Stimulated activated CD4-positive, alpha-beta T cell treated with anti-CD3 and anti-CD28 coated beads, Interleukin-1b, Interleukin-23, amount 100 ng/mL, for 1 hour (primary cell): ENCODE measurements around the gene GPR137C.

Source experiments
- DNase-seq, 2 donors: peaks; one replicate each; pipeline ENCODE4 v3.0.0-alpha.2; 2020; ENCODE audit warnings: low read depth in 2 of 2

The GPR137C gene, protein sequence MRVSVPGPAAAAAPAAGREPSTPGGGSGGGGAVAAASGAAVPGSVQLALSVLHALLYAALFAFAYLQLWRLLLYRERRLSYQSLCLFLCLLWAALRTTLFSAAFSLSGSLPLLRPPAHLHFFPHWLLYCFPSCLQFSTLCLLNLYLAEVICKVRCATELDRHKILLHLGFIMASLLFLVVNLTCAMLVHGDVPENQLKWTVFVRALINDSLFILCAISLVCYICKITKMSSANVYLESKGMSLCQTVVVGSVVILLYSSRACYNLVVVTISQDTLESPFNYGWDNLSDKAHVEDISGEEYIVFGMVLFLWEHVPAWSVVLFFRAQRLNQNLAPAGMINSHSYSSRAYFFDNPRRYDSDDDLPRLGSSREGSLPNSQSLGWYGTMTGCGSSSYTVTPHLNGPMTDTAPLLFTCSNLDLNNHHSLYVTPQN

DNA sequence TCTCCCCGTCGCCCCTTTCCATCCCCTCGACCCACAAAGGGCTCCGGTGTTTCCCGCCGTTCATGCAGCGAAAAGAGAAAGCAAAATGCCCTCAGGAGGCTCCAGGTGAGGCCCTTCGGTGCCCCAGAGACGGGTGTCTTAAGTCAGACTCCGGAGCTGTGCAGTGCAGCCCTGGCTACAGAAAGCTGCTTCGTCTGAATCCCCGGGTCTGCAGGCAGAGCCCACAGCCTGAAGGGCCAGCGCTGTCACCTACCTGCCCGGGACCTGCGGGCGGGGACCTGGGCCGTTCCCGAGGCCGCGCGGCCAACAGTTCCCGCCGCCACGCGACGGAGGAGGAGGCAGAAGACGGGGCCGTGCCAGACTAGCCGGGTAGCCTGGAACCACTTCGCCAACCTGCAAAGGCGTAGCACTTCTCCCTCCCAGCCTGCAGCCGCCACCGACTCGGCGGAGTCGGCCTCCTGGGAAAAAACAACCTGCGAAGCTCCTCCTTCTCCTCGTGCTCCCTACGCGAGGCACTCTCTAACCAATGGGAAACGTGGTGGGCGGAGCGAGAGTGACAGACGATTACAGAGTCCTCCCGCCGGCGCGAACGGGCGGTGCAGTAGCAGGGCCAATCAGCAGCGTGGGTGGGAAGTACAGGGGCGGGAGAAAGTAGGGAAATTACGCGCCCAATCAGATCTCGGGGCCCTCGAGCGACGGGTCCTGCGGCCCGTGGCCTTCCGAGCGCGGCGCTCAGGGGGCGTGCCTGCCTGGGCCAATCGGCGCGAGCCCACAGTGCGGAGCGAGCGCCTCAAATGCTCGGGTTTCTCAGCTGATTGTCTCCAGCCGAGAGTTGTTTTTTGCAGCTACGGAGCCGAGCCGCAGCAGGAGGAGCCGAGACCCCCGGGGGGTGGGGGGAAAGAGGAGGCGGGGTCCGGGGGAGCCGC is at the start of gene GPR137C, which contains the start of gene TXNDC16:
Gene GPR137C, plus strand, starts transcription at position 774 of the 926 bp plus-strand sequence. CDS start 312 bp downstream, outside the sequence.
Gene TXNDC16, minus strand, starts transcription at position 443 of the 926 bp plus-strand sequence. CDS start 8,948 bp downstream, outside the sequence.
- peak; percentile 96 for DNase-seq

DNA sequence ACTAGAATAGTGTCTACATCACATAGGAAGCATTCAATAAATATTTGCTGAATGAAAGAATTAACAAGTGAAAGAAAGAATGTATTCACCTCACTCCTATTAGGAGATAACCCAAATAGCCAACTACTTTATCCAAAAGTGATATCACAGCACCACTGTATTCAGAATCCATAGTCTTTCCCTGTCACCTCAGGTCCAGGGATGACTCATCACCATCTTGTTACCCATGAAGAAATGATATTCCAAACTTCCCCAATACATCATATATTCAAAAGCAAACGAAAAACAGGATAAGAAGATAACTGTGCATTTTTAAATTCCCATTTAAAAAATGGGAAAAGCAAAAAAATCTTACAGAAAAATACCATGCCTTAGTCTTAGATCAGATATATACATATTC is 39.4 kb upstream of the GPR137C start:
- no peak for DNase-seq

DNA sequence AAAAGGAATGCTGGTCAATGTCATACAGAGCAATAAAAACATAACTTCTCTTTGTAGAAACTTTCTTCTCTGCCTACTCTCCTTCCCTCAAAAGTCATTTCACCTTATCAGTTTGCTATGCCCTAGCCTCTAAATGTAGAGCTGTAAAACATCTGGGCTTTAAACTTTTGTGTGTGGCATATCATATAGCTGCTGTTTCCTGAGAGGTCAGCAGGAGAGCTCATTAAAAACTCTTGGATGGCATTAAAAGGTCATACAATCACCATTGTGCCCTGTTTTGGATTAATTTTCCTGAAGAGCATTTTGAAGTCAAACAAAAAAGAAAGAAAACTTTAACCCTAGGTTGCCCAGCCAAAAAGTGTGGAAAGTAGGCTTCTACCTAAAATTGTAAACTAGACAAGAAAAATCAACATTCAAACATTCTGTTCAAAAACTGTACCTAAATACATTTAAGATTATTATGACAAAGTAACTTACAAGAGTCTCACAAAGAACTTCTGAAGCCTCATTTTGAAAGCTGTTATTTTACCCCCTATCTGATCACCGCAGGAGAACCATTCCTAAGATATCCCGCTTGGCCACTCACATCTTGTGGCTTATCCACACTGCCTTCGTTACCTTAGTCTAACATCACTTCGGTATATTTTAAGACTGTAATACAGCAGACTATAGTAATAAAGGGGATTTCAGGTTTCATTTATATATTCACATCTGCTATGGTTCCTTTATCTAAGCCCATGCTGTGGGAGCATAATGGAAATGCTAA is 38.4 kb upstream of the GPR137C start:
- DNase-seq: no peak

DNA sequence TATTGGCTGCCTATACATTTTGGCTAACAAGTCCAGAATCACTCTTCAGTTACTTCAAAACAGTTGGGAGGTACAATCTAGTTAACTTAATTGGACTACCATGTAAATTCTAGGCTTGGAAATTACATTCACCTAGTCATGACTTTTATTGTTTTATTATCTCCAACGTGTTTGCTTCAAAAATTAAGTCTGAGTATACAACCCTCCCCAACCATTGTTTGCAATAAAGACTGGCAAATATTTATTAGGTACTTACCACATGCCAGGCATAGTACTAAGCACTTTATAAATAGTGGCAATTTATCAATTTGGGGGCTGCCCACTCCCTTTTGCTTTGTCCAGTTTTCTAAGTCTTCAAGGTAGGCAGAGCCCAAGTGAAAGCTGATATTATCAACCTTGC is 30.6 kb upstream of the GPR137C start:
- DNase-seq: no peak

DNA sequence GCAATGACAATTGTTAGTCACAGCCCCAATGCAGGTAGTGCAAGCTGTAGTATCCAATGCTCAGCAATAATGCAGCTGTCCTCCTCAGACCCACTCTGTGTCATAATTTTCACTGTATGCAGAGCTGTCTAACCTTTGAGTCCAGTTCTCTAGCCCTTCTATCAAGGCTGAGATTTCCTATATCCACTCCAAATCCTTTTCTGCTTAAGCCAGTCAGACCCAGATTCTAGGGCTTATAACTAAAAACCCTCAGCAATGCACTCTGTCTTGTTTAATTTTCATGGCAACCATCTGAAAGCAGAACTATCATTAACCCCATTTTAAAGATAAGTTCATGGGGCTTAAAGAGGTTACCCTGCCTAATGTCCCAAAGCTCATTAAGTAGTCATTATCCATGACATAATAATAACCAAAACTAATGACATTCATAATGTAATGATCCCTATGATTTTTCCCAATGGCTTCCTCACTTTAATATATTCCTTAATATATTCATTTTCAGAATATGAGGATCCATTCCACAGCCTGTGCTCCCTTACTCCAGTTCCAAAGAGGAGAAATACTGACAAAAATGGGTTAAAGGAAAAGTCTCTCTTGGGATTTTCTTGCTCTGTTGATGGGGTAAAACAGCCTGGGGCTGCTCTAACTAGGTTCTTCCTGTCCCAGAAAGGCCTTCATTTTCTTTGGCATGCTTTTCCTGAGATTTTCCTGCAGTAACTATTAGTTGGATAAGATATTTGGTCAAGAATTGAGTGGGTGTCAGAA is 29.9 kb upstream of the GPR137C start:
- no peak for DNase-seq

DNA sequence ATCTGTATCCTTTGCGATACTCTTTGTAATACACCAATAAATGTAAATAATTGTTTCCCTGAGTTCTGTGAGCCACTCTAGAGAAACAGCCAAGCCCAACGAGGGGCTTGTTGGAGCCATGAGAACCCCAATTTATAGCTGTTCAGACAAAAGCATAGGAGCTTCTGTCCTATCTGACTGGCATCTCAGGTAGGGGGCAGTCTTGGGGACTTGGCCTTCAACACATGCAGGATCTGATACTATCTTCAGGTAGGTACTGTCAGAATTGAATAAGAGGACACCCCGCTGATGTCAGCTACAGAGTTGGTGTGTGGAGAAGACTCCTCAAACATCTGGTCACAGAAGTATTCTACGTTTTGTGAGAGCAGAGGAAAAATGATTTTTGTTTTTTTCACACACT is 25.6 kb upstream of the GPR137C start:
- no peak for DNase-seq

DNA sequence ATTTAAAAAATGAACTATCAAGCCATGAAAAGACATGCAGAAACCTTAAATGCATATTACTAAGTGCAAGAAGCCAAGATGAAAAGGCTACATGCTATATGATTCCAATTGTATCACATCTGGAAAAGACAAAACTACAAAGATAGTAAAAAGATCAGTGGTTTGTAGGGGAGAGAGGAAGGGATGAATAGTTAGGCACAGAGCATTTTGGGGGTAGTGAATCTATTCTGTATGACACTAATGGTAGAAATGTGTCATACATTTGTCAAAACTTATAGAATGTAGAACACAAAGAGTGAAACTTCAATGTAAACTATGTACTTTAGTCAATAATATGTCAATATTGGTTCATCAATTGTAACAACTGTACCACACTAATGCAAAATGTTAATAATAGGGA is 21.2 kb upstream of the GPR137C start:
- no peak for DNase-seq

DNA sequence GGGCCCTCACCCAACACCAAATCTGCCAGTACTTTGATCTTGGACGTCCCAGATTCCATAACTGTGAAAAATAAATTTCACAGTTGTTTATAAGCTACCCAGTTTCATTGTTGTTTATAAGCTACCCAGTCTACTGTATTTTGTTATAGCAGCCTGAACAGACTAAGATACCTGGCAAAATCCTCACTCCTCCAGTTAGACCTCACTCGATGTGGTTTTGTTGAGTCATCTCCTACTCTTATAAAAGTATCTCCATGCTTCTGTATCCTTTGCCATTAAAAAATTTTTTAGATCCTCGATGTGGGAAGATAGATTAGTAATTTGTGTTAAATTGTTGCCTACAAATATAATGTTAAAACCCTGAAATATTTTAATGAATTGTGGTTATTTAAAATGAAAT is 16.4 kb upstream of the GPR137C start:
- no peak for DNase-seq

DNA sequence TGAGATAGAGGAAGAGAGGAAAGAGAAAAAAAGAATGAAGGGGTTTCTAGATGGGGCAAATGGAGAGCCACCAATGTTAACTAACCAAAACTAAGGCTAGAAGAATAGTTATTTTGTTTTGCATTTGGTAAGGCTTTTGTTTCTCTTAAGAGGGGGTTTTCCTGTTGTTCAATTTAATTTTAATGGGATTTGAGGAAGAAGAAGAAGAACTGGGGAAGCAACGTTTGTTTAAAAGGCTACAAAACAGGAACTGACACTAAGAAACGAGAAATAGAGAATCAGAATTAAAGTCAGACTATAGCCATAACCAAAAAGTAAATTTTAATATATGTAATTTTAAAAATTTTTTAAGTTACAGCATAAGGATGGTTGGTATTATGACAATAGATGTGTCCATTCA is 14.0 kb upstream of the GPR137C start:
- no peak for DNase-seq

DNA sequence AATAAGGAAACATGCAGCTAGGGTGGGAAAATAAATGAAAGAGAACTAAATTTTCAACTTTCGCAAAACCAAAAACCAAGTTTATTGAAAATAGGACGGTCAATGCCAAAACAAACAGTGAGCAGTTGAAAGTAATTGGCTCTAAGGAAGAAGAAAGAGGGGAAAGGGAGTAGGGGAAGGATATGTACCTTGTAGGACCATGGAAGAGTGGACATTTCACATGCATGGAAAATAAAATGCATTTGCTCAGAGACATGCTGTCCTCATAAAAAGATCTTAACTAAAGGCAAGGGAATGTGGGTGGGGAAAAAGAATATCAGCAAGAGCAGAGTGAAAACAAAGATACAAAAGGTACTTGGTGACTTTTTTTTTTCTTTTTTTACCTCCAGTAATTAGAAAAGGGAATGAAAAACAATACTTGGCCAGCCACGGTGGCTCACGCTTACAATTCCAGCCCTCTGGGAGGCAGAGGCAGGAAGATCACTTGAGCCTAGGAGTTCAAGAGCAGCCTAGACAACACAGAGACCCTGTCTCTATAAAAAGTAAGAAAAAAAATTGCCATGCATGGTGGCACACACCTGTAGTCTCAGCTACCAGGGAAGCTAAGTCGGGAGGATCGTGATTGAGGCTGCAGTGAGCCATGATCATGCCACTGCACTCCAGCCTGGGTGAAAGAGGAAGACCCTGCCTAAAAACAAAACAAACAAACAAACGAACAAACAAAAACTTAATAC is 6.9 kb upstream of the GPR137C start:
- DNase-seq: no peak

DNA sequence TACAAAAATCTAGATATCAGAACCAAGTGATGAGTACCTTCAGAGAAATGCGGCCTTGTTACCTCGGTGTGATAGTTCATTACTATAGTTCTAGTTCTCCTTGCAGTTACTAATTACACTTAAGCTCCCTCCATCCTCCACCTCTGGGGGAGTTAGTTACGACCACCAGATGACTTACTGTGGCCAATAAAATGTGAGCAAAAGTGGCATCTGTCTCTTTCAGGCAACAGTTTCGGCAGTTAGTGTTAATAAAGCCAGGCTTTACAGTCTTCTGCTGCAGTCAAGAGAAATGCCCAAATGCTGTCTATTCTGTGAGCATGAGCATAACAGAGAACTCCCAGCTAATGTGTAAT is 6.3 kb upstream of the GPR137C start:
- no peak for DNase-seq

DNA sequence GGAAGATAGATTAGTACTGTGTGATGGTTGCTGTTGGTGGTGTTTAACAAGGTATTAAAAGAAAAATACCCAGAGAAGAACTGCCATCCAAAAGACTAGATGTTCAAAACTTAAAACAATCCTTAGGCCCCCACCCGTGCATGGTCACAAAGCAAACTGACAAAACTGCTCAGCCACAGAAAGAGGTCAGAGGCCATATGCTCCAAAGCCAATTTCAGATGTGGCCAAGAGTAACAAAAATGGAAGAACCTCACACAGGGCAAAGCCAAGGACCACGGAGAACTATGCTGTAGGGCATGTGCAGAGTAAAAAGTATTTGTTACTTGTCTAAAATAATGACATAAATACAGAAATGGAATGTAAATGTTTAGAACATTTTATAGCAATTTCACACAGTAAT is 5.6 kb upstream of the GPR137C start:
- no peak for DNase-seq

DNA sequence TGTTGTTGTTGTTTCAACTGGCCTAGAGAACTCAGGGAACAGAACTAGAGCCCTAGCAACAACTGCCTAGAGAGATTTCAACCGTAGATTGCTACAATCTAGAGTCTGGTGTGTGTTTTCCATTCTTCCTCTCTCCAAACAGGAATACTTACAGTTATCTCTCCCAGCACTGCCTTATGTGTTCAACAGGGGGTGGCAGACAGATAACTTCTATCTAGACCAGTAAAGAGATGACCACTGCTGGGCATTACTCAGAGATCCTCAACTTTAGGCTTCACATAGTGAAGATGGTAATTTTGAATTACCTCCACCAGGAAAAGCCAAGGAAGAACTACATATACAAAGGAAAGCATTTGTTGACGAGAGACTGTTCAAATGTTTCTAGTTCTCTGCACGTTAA is 5.1 kb upstream of the GPR137C start:
- no peak for DNase-seq

DNA sequence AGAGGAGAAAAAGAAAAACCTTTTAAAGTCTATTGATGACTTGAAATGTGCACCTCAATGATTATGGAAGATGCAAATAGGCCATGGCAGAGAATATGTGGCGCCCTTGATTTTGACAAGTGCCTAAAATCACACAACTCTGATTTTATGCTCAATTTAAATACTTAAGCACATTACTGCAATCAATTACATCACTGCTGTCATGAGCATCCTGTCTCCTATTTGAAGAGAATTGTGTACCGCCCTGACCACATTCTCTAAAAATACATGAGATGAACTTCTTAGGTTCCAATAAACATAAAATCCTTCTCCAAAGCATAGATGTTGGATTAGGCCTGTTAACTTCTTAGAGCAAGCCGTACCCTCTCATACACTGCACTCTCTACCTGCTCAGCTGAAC is 2.0 kb upstream of the GPR137C start:
- DNase-seq: no peak

DNA sequence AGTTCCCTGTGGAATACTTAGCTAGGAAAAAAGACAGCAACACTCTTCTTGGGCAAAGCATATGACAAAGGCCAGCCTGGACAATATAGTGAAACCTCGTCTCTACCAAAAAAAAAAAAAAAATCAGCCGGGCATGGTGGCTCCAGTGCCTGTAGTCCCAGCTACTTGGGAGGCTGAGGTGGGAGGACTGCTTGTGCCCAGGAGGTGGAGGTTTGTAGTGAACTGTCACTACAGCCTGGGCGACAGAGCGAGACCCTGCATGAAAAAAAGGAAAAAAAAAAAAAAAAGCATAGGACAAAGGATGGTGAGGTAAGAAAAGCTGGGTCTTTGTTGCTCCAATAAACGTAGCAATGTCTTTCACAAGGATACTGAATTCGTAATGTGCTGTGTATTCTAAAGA is 1.4 kb upstream of the GPR137C start:
- no peak for DNase-seq

DNA sequence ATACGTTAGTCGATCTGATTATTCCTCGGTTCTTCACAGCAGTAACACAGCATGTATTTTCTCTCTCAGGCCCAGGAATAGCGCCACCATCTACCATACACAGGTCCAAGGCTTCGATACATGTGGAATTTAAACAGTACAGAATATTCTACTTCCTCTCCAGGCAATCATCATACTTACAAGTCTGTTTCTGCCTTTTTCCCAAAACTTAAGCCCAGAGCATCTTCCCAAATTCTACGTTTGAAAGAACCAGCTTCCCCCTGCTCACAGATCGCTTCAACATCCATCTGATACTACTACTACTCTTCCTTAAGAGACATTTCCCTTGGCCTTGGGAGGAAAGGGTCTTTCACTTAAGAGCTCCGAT is 957 bp upstream of the GPR137C start:
- no peak for DNase-seq

DNA sequence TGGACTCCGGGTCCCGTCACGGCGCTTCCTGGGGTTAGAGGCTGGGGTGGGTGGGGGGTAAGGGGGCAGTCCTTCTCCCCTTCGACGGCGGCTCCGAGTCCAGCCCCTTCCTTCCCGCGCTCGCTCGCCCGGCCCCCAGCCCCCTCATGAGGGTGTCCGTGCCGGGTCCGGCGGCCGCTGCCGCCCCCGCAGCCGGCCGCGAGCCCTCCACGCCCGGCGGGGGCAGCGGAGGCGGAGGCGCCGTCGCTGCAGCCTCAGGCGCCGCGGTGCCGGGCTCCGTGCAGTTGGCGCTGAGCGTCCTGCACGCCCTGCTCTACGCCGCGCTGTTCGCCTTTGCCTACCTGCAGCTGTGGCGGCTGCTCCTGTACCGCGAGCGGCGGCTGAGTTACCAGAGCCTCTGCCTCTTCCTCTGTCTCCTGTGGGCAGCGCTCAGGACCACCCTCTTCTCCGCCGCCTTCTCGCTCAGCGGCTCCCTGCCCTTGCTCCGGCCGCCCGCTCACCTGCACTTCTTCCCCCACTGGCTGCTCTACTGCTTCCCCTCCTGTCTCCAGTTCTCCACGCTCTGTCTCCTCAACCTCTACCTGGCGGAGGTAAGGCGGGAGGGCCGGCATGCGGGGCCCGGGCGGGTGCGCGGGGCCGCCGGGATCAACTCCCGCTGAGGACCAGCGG is 500 bp downstream of the GPR137C start:
- peak in 1 of 2 donors; percentile 9 for DNase-seq

DNA sequence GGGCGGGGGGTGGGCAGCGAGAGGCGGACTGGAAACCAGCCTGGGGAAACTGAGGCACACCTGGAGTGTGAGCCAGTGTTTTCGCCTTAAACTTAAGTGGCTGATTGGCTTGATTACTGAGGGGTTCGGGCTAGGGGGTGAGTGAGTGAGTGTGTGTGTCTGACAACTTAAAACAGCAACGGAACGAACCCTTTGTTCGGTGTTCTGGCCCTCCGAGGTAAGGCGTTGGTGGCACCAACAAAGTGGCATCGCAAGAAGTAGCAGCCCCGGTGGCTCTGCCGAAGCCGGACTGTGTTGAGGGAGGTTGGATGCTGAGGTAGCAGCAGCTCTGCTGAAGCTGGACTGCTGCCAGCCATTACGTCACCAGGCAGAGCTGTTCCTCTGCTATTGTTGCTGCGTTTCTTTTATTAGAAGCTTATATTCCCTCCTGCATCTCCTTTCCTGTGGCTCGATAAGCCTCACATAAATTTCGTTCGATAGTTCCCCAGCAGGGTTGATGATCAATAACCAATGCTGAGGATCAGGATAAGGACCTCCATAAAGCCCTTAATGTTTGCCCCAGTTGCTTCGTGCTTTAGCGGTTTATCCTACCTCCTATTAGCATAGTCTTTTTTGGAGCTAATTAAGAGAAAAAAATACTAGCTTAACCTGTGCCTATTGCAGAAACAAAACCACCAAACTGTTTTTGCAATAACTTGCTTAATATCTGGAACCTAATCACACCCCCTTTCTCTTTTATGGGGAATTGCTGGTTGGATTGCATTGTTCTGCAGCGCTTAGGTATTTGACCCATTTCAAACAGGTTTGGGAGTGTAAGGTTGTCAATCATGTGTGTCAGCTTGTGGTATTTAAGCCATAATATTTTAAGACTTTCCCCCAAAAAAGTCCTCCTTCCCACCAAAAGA is 1.3 kb downstream of the GPR137C start:
- DNase-seq: peak; percentile 59 to 60

DNA sequence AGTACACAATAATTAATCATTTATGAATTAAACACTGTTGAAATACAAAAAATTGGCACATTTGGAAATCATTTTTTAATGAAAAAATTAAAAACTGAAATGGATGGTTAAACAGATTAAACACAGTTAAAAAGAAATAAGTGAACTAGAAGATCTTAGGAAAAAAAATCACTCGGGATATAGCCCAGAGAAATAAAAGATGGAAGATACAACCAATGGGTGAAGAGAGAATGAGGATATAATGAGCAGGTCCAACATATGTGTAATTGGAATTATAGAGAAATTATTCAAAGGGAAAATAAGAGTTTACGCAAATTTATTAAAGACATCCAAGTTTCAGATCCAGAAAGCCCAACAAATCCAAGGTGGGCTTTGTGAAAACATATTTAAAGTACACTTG is 6.1 kb downstream of the GPR137C start:
- no peak for DNase-seq
